ENCODE results near the gene CDK17.

The CDK17 gene

GRCh38 chr12:96398424-96399119 is 1.7 kb downstream of the CDK17 start (continued):
- no peak for TF ChIP-seq PATZ1 (CRISPR knock-in tag; IDR thresholded peaks at IDR 0.05; ENCODE audit: borderline replicate concordance)
- no peak for TF ChIP-seq ISL1 (CRISPR knock-in tag; IDR thresholded peaks at IDR 0.05)
- no peak for TF ChIP-seq TOX (CRISPR knock-in tag; IDR thresholded peaks at IDR 0.05; ENCODE audit: borderline replicate concordance)

GRCh38 chr12:96397756-96398423 is 2.3 kb downstream of the CDK17 start:
- TF ChIP-seq ARNTL (CRISPR knock-in tag; IDR thresholded peaks at IDR 0.05; ENCODE audit: borderline replicate concordance, low read depth) = no peak
- TF ChIP-seq ZNF70 (CRISPR knock-in tag; IDR thresholded peaks at IDR 0.05) = no peak
- no peak for TF ChIP-seq PATZ1 (CRISPR knock-in tag; IDR thresholded peaks at IDR 0.05; ENCODE audit: borderline replicate concordance)
- no peak for TF ChIP-seq ZFP3 (CRISPR knock-in tag; IDR thresholded peaks at IDR 0.05)
- TF ChIP-seq ISL1 (CRISPR knock-in tag; IDR thresholded peaks at IDR 0.05) = no peak
- TF ChIP-seq TOX (CRISPR knock-in tag; IDR thresholded peaks at IDR 0.05; ENCODE audit: borderline replicate concordance) = no peak
- TF ChIP-seq ZFP30 (CRISPR knock-in tag; IDR thresholded peaks at IDR 0.05) = no peak
- no peak for TF ChIP-seq BACH2 (CRISPR knock-in tag; IDR thresholded peaks at IDR 0.05; ENCODE audit: borderline replicate concordance)
- no peak for TF ChIP-seq ZNF565 (CRISPR knock-in tag; conservative IDR thresholded peaks at IDR 0.05; ENCODE audit: low read depth)
- no peak for TF ChIP-seq CREB5 (CRISPR knock-in tag; IDR thresholded peaks at IDR 0.05; ENCODE audit: low read depth)
- TF ChIP-seq ZNF8 (CRISPR knock-in tag; IDR thresholded peaks at IDR 0.05) = no peak
- TF ChIP-seq RARB (CRISPR knock-in tag; IDR thresholded peaks at IDR 0.05) = no peak
- TF ChIP-seq TSHZ2 (CRISPR knock-in tag; IDR thresholded peaks at IDR 0.05) = no peak
- no peak for TF ChIP-seq OSR1 (CRISPR knock-in tag; IDR thresholded peaks at IDR 0.05)
- no peak for TF ChIP-seq TCF4 (CRISPR knock-in tag; IDR thresholded peaks at IDR 0.05; ENCODE audit: borderline replicate concordance)
- no peak for TF ChIP-seq SNAI2 (CRISPR knock-in tag; IDR thresholded peaks at IDR 0.05)
- ATAC-seq = no peak

- no peak for TF ChIP-seq ARNTL (CRISPR knock-in tag; IDR thresholded peaks at IDR 0.05; ENCODE audit: borderline replicate concordance, low read depth)
- TF ChIP-seq ZC3H10 (CRISPR knock-in tag; IDR thresholded peaks at IDR 0.05) = no peak
- no peak for TF ChIP-seq POU6F1 (CRISPR knock-in tag; IDR thresholded peaks at IDR 0.05; ENCODE audit: borderline replicate concordance, low read depth)
- TF ChIP-seq RARB (CRISPR knock-in tag; IDR thresholded peaks at IDR 0.05) = no peak
- TF ChIP-seq ISL1 (CRISPR knock-in tag; IDR thresholded peaks at IDR 0.05) = no peak
- no peak for TF ChIP-seq ZNF565 (CRISPR knock-in tag; conservative IDR thresholded peaks at IDR 0.05; ENCODE audit: low read depth)
- no peak for TF ChIP-seq BACH2 (CRISPR knock-in tag; IDR thresholded peaks at IDR 0.05; ENCODE audit: borderline replicate concordance)
- TF ChIP-seq TSHZ2 (CRISPR knock-in tag; IDR thresholded peaks at IDR 0.05) = no peak
- no peak for TF ChIP-seq ZNF8 (CRISPR knock-in tag; IDR thresholded peaks at IDR 0.05)
These were observed 3.3 kb downstream of the CDK17 start for GRCh38 chr12:96396914-96397313.

More at GRCh38 chr12:96396914-96397313, 3.3 kb downstream of the CDK17 start:
- no peak for ATAC-seq
